ENCODE results near the gene CCDC137. TPM values are rescaled to one million over a fixed set of nuclear protein-coding genes. Genes with fewer than 3 reads are reported as not detected.

CCDC137 gene
- total and polyA plus RNA-seq, 2 donors (not counting 3 experiments of a cell fraction or from before 2014, with no cell fraction given) = 12.9 to 32.2 TPM

GRCh38 chr17:81680150-81680549 is 13.6 kb downstream of the CCDC137 start:
- Histone ChIP-seq H3K36me3 (ENCODE audit: control insufficient read depth in 2 of 2, extremely low read depth in 1 of 2, insufficient read depth in 2 of 2, low read length in 2 of 2) (peaks cover 0 to 3% of the 10 kb centered on the region in 2 experiments), H2AFZ (ENCODE audit: low read depth, low read length) (no peak overlapping the region), H3K9me3 (replicated peaks; ENCODE audit: control insufficient read depth, insufficient read depth, low read length) (no peaks in the 10 kb centered on the region), H3K9ac (replicated peaks; ENCODE audit: extremely low read depth, insufficient read depth, low read length) (no peak overlapping the region), H3K9me1 (replicated peaks; ENCODE audit: control insufficient read depth, extremely low read depth, insufficient read depth, low read length) (no peaks in the 10 kb centered on the region), H4K20me1 (replicated peaks; ENCODE audit: control insufficient read depth, extremely low read depth, insufficient read depth, low read length) (no peaks in the 10 kb centered on the region), H3K4me2 (ENCODE audit: insufficient read depth, low read length) (no peak overlapping the region), H3K27me3 (ENCODE audit: control insufficient read depth in 2 of 2, insufficient read depth in 2 of 2, low read length in 2 of 2) (no peaks in the 10 kb centered on the region), H3K4me3 (replicated peaks in 1 of 3; ENCODE audit: insufficient read depth in 1 of 3, low read depth in 1 of 3, low read length in 3 of 3) (no peak overlapping the region), H3K4me1 (ENCODE audit: control insufficient read depth, extremely low read depth, insufficient read depth, low read length) (peaks cover 10% of the 10 kb centered on the region), H3K79me2 (ENCODE audit: control insufficient read depth, insufficient read depth, low read length) (peaks cover 31% of the 10 kb centered on the region), H3K27ac (ENCODE audit: insufficient read depth, low read depth, low read length) (no peak overlapping the region)
- BruUV-seq (replicated peaks) = no TSS peak
- dilution Hi-C loops (cut with MboI; ENCODE audit: extremely low pct_ligation_motif_present, low sequenced_read_pairs) (no loop called here), intact Hi-C loops (cut with micrococcal nuclease) (no loop called here)
- ChIA-PET POLR2A (no interaction called here), CTCF (no interaction called here)
- DNase-seq (ENCODE audit: low read depth, low spot score) (no peak), FAIRE-seq (no peak)
- TF ChIP-seq MYC (IDR thresholded peaks at IDR 0.05; ENCODE audit: low read depth, low read length) = no peak
- TF ChIP-seq POLR2AphosphoS5 (IDR thresholded peaks at IDR 0.05; ENCODE audit: insufficient read depth, low read depth, low read length) = no peak
- TF ChIP-seq EZH2 (IDR thresholded peaks at IDR 0.05; ENCODE audit: borderline replicate concordance, low read depth, low read length, severe bottlenecking) = no peak
- TF ChIP-seq MAX (IDR thresholded peaks at IDR 0.05; ENCODE audit: insufficient read depth, insufficient read length) = no peak
- TF ChIP-seq GATA2 (IDR thresholded peaks at IDR 0.05; ENCODE audit: insufficient read depth, insufficient read length, low read depth, low read length) = no peak
- TF ChIP-seq JUN (IDR thresholded peaks at IDR 0.05; ENCODE audit: borderline replicate concordance, insufficient read depth, insufficient read length, low read depth) = no peak
- no peak for TF ChIP-seq POLR2A (IDR thresholded peaks at IDR 0.05; ENCODE audit: low read depth, low read length)
- no peak for TF ChIP-seq CTCF (IDR thresholded peaks at IDR 0.05; ENCODE audit: extremely low read depth in 1 of 2, insufficient read depth in 1 of 2, low read depth in 1 of 2, low read length in 2 of 2)
- TF ChIP-seq FOS (IDR thresholded peaks at IDR 0.05; ENCODE audit: borderline replicate concordance, insufficient read depth, low read length) = no peak
